Activated T-cell treated with anti-CD3 and anti-CD28 coated beads, Interleukin-2, amount 50 U/mL, for 4 hours (primary cell): ENCODE data around the gene MED13. TPM values are rescaled to one million over a fixed set of nuclear protein-coding genes. Genes with fewer than 3 reads are reported as not detected.

Source experiments
- ATAC-seq, 2 donors: fragments of 200-7000 bp; cut with Tn5 transposase; one replicate each; pipeline ENCODE4 v1.10.0; 2021
- DNase-seq: peaks from one replicate; pipeline ENCODE4 v3.0.0-alpha.2; 2020
- H3K27me3 Mint-ChIP-seq: one replicate; pipeline ENCODE4 v1.8.0; 2021; ENCODE audit warnings: low read depth, mixed read lengths
- H3K36me3 Mint-ChIP-seq: one replicate; pipeline ENCODE4 v1.8.0; 2022; ENCODE audit warnings: mixed read lengths; ENCODE audit not compliant: insufficient read depth
- H3K4me1 Mint-ChIP-seq: one replicate; pipeline ENCODE4 v1.8.0; 2021; ENCODE audit warnings: low read depth, mixed read lengths
- H3K4me3 Mint-ChIP-seq: one replicate; pipeline ENCODE4 v1.8.0; 2021; ENCODE audit warnings: mild to moderate bottlenecking, moderate library complexity, mixed read lengths
- H3K9me3 Mint-ChIP-seq: one replicate; pipeline ENCODE4 v1.8.0; 2021; ENCODE audit warnings: mixed read lengths
- total RNA-seq, 3 donors: library from RNA; stranded (reverse); gene quantifications; one replicate each; pipeline ENCODE4 v1.2.1, GENCODE V29; 2021

Gene MED13
- total RNA-seq, 3 donors from 2014 or later: 45.6 to 51.7 (median 51.0) TPM

- DNase-seq (no peak), ATAC-seq (no peak)
- Mint-ChIP-seq H3K4me1 (peaks cover 65% of the 10 kb centered on the region), H3K4me3 (no peak overlapping the region), H3K27me3 (no peaks in the 10 kb centered on the region), H3K9me3 (no peaks in the 10 kb centered on the region), H3K36me3 (peaks cover 23% of the 10 kb centered on the region)
Observed at GRCh38 chr17:62057696-62058095, 7.4 kb downstream of the MED13 start.

DNA sequence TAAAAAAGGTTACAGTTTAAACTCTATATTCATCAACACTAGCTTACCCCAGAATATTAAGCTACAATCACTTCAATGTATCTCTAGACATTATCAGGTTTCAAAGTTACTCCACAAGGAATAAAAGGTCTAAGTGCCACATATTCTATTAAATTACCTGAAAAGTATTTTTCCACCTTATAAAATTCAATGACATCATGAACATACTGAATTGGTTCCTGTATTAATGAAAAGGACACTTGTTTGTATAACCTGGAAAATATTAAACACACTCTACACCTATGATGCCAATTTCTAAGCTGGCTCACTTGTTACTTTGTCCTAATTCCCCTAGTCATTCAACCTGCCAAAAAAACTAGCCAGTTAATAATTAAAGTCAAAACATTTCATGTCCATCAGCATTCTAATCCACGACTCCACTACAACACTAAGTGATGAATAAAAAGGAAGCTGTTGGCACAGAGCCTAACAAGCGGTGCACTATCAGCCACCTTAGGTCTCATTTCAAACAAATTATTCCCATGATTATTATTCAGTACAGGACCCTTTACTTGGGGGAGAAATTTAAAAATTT lies 12.2 kb downstream of the MED13 start:
- ATAC-seq: no peak
- Mint-ChIP-seq H3K36me3 (peaks cover 32% of the 10 kb centered on the region), H3K4me1 (peaks cover 63% of the 10 kb centered on the region), H3K4me3 (no peak overlapping the region), H3K9me3 (no peaks in the 10 kb centered on the region), H3K27me3 (no peaks in the 10 kb centered on the region)
- no peak for DNase-seq

- DNase-seq: no peak
- no peaks in the 10 kb centered on the region for H3K9me3 Mint-ChIP-seq
- no peak overlapping the region for H3K4me3 Mint-ChIP-seq
- H3K27me3 Mint-ChIP-seq: no peaks in the 10 kb centered on the region
- H3K4me1 Mint-ChIP-seq: peaks cover 51% of the 10 kb centered on the region
- H3K36me3 Mint-ChIP-seq: peaks cover 31% of the 10 kb centered on the region
- no peak for ATAC-seq
Observed at GRCh38 chr17:62051053-62051452, 14.0 kb downstream of the MED13 start.

- ATAC-seq (no peak), DNase-seq (no peak)
- H3K9me3 Mint-ChIP-seq: no peaks in the 10 kb centered on the region
- H3K4me3 Mint-ChIP-seq: no peak overlapping the region
- peaks cover 50% of the 10 kb centered on the region for H3K4me1 Mint-ChIP-seq
- peaks cover 32% of the 10 kb centered on the region for H3K36me3 Mint-ChIP-seq
- H3K27me3 Mint-ChIP-seq: no peaks in the 10 kb centered on the region
Observed at GRCh38 chr17:62049299-62049698, 15.8 kb downstream of the MED13 start.

GRCh38 chr17:62048262-62048661 lies 16.8 kb downstream of the MED13 start:
- peaks cover 29% of the 10 kb centered on the region for H3K36me3 Mint-ChIP-seq
- ATAC-seq (no peak), DNase-seq (no peak)
- no peaks in the 10 kb centered on the region for H3K9me3 Mint-ChIP-seq
- peaks cover 52% of the 10 kb centered on the region for H3K4me1 Mint-ChIP-seq
- H3K27me3 Mint-ChIP-seq: no peaks in the 10 kb centered on the region
- H3K4me3 Mint-ChIP-seq: no peak overlapping the region

DNA sequence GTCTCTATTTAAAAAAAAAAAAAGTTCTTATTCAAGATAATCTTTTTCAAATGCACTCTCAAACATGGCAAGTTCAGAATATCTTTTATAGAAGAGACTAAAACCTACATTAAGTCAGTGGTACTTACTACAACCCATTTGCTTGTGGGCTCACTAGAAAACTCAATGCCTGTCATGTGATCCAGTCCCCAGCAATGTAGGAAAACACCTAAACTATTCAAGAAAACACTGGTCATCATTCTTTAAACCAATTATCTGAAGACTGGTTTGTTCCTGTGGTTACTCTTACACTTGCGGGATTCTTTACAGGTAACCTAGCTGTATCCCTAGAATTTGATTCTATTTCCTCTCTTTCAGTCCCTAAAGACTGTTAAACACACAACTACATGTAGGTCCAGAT lies 19.6 kb downstream of the MED13 start:
- peaks cover 23% of the 10 kb centered on the region for H3K36me3 Mint-ChIP-seq
- H3K4me3 Mint-ChIP-seq: no peak overlapping the region
- H3K9me3 Mint-ChIP-seq: no peaks in the 10 kb centered on the region
- no peaks in the 10 kb centered on the region for H3K27me3 Mint-ChIP-seq
- ATAC-seq (no peak), DNase-seq (no peak)
- H3K4me1 Mint-ChIP-seq: peaks cover 54% of the 10 kb centered on the region

DNA sequence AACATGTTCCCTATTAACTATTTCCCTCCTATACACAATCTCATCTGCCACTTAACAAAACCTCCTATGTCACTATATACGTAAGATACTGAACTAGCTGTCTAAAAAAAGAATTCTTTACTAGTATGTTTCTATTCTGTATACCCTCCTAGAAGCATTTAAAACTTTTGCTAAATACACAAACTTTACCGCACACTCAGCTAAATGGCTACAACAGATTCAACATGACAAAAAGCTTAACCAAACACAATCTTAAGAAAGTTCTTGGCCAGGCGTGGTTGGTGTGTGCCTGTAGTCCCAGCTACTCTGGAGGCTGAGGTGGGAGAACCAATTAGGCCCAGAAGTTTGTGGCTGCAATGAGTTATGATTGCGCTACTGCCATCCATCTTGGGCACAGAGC lies 20.0 kb downstream of the MED13 start:
- Mint-ChIP-seq H3K36me3 (peaks cover 21% of the 10 kb centered on the region), H3K9me3 (no peaks in the 10 kb centered on the region), H3K27me3 (no peaks in the 10 kb centered on the region), H3K4me3 (no peak overlapping the region), H3K4me1 (peaks cover 56% of the 10 kb centered on the region)
- DNase-seq (no peak), ATAC-seq (no peak)

GRCh38 chr17:62043602-62044001 lies 21.5 kb downstream of the MED13 start:
- DNase-seq (no peak), ATAC-seq (no peak)
- Mint-ChIP-seq H3K36me3 (peaks cover 21% of the 10 kb centered on the region), H3K4me3 (no peak overlapping the region), H3K9me3 (no peaks in the 10 kb centered on the region), H3K4me1 (peaks cover 54% of the 10 kb centered on the region), H3K27me3 (no peaks in the 10 kb centered on the region)

DNA sequence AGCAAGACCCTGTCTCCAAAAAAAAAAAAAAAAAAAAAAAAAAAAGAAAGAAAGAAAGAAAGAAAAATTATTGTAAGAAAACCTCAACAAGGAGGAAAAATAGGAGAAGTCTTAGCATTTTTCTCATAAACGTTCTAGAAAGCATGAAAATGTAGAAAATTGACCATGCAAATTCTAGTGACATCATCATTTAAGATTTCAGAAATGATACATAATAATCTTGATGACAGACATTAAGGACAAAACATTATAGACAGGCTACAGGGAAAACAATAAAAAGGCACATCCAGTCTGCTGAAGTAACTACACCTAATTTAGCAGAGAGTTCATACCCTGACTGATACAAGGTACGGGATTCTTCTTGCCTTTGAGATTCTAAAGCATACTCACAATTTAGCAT lies 21.9 kb downstream of the MED13 start:
- peaks cover 53% of the 10 kb centered on the region for H3K4me1 Mint-ChIP-seq
- peaks cover 18% of the 10 kb centered on the region for H3K36me3 Mint-ChIP-seq
- no peaks in the 10 kb centered on the region for H3K9me3 Mint-ChIP-seq

GRCh38 chr17:62038248-62038647 lies 26.8 kb downstream of the MED13 start:
- H3K27me3 Mint-ChIP-seq: no peaks in the 10 kb centered on the region
- DNase-seq: no peak
- H3K36me3 Mint-ChIP-seq: peaks cover 19% of the 10 kb centered on the region
- H3K4me3 Mint-ChIP-seq: no peak overlapping the region
- no peaks in the 10 kb centered on the region for H3K9me3 Mint-ChIP-seq
- peaks cover 41% of the 10 kb centered on the region for H3K4me1 Mint-ChIP-seq
- no peak for ATAC-seq

More for the DNA sequence above, 21.9 kb downstream of the MED13 start:
- ATAC-seq (no peak), DNase-seq (no peak)
- no peak overlapping the region for H3K4me3 Mint-ChIP-seq
- H3K27me3 Mint-ChIP-seq: no peaks in the 10 kb centered on the region

- no peaks in the 10 kb centered on the region for H3K27me3 Mint-ChIP-seq
- no peaks in the 10 kb centered on the region for H3K9me3 Mint-ChIP-seq
- ATAC-seq (no peak), DNase-seq (no peak)
- no peak overlapping the region for H3K4me3 Mint-ChIP-seq
- H3K4me1 Mint-ChIP-seq: peaks cover 6% of the 10 kb centered on the region
- H3K36me3 Mint-ChIP-seq: peaks cover 25% of the 10 kb centered on the region
Observed at GRCh38 chr17:62033317-62033716, 31.8 kb downstream of the MED13 start.

- Mint-ChIP-seq H3K27me3 (no peaks in the 10 kb centered on the region), H3K4me3 (no peak overlapping the region), H3K9me3 (no peaks in the 10 kb centered on the region), H3K4me1 (peaks cover 12% of the 10 kb centered on the region), H3K36me3 (peaks cover 30% of the 10 kb centered on the region)
- DNase-seq (no peak), ATAC-seq (no peak)
Observed at GRCh38 chr17:62032480-62032879, 32.6 kb downstream of the MED13 start.

- DNase-seq: no peak
- no peak overlapping the region for H3K4me3 Mint-ChIP-seq
- H3K4me1 Mint-ChIP-seq: peaks cover 16% of the 10 kb centered on the region
- H3K9me3 Mint-ChIP-seq: no peaks in the 10 kb centered on the region
- ATAC-seq: no peak
- H3K36me3 Mint-ChIP-seq: peaks cover 42% of the 10 kb centered on the region
- H3K27me3 Mint-ChIP-seq: no peaks in the 10 kb centered on the region
Observed at GRCh38 chr17:62030264-62030663, 34.8 kb downstream of the MED13 start.

DNA sequence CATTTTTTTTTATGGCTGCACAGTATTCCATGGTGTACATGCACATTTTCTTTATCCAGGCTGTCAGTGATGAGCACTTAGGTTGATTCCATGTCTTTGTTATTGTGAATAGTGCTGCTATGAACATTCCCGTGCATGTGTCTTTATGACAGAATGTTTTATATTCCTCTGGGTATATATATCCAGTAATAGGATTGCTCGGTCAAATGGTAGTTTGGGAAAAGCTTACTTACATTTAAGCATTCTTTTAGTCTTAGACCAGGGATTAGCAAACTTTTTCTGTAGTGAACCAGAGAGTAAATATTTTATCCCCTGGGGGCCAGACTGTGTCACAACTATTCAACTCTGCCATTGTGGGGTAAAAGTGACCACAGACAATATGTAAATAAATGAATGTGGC lies 40.2 kb downstream of the MED13 start:
- H3K4me1 Mint-ChIP-seq: peaks cover 12% of the 10 kb centered on the region
- no peaks in the 10 kb centered on the region for H3K27me3 Mint-ChIP-seq
- H3K4me3 Mint-ChIP-seq: no peak overlapping the region
- no peak for ATAC-seq
- H3K9me3 Mint-ChIP-seq: no peaks in the 10 kb centered on the region
- DNase-seq: no peak
- peaks cover 38% of the 10 kb centered on the region for H3K36me3 Mint-ChIP-seq

GRCh38 chr17:62017912-62018311 lies 47.2 kb downstream of the MED13 start:
- Mint-ChIP-seq H3K4me3 (no peak overlapping the region), H3K36me3 (peaks cover 25% of the 10 kb centered on the region), H3K27me3 (no peaks in the 10 kb centered on the region), H3K9me3 (no peaks in the 10 kb centered on the region), H3K4me1 (no peaks in the 10 kb centered on the region)
- ATAC-seq (no peak), DNase-seq (no peak)

DNA sequence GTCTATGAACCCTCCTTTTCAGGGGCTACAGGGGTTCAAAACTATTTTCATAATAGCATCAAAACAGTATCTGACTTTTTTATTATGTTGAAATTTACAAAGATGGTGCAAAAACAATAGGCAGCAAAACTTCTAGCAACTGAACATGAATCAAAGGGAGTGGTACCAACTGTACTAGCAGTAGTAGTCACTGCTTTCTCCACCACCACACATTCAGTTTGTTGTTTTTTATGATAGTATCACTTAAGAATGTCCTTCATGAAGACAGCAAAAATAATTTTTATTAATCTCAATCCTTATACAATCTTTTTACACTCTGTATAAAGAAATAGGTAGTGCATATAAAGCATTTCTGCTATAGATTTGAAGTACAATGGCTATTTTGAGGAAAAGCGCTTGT lies 47.6 kb downstream of the MED13 start:
- Mint-ChIP-seq H3K36me3 (peaks cover 25% of the 10 kb centered on the region), H3K4me1 (no peaks in the 10 kb centered on the region), H3K9me3 (no peaks in the 10 kb centered on the region), H3K27me3 (no peaks in the 10 kb centered on the region), H3K4me3 (no peak overlapping the region)
- DNase-seq (no peak), ATAC-seq (no peak)
